HG02571 (cell line): ENCODE data around the gene CCR5.

Experiments
- ATAC-seq: cut with Tn5 transposase; IDR thresholded peaks from one replicate; pipeline ENCODE4 v1.9.1; 2021; ENCODE audit warnings: mild to moderate bottlenecking, moderate library complexity; ENCODE audit not compliant: unreplicated experiment

Gene CCR5

GRCh38 chr3:46406788-46407611 is 36.3 kb downstream of the CCR5 start, which contains the start of the genes CCR5AS and CCRL2:
Gene CCR5AS, minus strand, starts transcription at chr3:46407066.
Gene CCRL2, plus strand, starts transcription at chr3:46407259. Its CDS starts 821 bp downstream, at chr3:46408080.
- no peak for ATAC-seq

DNA sequence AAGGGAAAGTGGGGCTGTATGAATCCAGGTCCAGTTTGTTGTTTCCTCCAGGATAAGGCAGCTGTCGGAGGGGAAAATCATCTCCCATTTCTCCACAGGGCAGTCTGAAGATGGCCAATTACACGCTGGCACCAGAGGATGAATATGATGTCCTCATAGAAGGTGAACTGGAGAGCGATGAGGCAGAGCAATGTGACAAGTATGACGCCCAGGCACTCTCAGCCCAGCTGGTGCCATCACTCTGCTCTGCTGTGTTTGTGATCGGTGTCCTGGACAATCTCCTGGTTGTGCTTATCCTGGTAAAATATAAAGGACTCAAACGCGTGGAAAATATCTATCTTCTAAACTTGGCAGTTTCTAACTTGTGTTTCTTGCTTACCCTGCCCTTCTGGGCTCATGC is 37.2 kb downstream of the CCR5 start:
- no peak for ATAC-seq

DNA sequence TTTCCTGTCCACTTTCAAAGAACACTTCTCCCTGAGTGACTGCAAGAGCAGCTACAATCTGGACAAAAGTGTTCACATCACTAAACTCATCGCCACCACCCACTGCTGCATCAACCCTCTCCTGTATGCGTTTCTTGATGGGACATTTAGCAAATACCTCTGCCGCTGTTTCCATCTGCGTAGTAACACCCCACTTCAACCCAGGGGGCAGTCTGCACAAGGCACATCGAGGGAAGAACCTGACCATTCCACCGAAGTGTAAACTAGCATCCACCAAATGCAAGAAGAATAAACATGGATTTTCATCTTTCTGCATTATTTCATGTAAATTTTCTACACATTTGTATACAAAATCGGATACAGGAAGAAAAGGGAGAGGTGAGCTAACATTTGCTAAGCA is 38.1 kb downstream of the CCR5 start:
- ATAC-seq = no peak

DNA sequence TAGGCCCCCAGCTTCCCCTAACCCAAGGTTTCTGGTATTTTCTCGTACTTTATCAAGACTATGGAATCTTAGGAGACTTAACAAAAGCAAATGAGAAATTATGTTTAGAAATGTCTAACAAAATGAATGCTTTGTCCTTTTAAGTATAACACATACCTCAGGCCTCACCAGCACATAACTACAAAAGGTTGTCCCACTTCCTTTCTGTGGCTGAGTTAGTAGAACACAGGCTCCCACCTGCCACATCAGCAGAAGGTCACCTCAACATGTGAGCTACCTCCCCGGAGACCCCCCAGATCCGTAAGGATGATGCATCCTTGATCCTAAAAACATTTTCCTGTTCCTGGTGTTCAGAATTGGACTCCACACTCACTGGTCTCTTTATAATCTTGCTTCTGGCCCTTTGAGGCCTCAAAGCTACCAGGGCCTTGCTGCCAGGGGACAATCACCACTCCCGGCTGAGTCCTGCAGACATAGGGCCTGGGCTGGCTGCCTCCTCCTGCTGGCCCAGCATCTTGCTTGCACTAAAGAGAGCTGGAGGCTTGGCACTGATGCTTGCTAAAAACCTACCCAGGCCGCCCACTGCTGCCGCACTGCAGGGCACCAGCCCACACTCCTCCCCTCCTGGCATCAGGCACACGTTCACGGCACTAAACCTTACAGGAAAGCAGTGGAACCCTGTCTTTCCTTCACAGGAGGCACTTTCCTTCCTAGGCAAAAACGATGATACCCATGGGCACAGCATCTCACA is 39.2 kb downstream of the CCR5 start:
- no peak for ATAC-seq

DNA sequence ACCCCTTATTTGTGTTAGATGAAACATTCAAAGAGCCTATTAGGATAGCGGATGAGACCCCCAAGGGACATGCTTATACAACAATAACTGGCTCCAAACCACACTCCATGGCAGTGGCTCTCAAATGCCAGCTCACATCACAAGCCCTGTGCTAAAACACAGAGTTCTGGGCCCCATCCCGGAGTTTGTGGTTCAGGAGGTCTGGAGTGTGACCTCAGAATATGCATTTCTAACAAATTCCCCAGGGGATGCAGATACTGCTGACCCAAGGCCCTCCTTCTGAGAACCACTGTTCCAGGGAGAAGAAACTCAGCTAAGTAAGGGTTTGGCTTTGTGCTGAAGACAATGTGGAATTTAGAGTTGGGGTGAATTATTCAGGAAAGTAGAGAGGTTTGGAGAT is 39.9 kb downstream of the CCR5 start:
- ATAC-seq = no peak

DNA sequence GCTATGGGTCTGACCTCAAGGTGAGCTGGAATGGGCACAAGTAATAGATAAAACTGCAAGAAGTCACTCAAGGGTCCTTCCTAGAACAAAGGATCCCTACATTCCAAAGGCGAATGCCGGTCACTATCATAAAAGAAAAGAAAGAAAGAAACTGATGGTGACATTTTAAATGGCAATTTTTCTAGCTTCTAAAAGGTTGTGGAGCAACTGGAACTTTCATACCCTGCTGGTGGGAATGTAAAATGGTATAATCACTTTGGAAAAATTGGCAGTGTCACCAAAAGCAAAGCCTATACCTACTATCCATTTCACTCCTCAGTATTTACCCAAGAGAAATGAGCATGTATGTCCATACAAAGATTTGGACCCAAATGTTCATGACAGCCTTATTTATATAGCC is 40.5 kb downstream of the CCR5 start:
- ATAC-seq = no peak

- ATAC-seq = no peak
Observed at GRCh38 chr3:46412786-46413298, 42.1 kb downstream of the CCR5 start.

GRCh38 chr3:46413951-46414350 is 43.2 kb downstream of the CCR5 start:
- ATAC-seq = no peak

- no peak for ATAC-seq
Observed at GRCh38 chr3:46414739-46415138, 44.0 kb downstream of the CCR5 start.

- no peak for ATAC-seq
Observed at GRCh38 chr3:46416125-46416810, 45.5 kb downstream of the CCR5 start.

GRCh38 chr3:46416811-46417510 is 46.2 kb downstream of the CCR5 start:
- ATAC-seq = no peak

GRCh38 chr3:46417841-46418611 is 47.3 kb downstream of the CCR5 start:
- ATAC-seq = no peak

GRCh38 chr3:46419816-46420215 is 49.1 kb downstream of the CCR5 start:
- no peak for ATAC-seq

- no peak for ATAC-seq
Observed at GRCh38 chr3:46420931-46421330, 50.2 kb downstream of the CCR5 start.

DNA sequence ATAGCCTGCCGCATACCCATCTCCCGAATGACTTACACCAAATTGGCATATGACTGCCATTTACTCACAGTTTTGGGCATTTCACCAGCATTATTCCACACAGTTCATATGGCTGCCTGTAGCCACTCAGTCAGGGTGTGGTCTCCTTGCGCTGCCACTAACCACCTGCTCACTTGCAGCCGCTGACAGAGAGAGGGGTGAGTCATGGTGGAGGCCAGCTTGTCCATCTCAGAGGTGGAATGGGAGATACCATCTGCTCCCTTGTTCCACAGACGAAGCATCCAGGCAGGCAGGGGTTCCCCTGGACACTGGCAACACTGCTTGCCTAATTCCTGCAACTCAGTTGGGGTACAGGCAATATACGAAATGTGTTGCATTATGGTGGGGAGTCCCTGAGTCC is 51.9 kb downstream of the CCR5 start:
- ATAC-seq = no peak

DNA sequence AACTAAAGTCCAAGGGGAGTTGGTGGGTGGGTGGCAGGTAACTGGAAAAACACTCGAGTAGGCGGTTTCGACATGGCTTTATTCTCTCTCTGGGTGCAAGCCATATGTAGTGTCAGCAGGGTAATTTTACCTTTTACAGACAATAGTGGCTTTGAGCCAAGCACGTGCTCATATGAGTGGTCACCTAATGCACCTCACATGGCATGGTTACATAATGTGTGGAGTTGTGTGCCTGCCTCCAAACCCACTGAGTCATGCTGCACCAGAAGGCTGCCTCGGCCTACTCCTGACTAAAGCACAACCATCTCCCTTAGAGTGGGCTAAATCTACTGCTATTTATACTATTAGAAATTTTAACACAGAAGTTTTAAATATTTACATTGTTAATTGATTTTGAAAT is 52.8 kb downstream of the CCR5 start:
- no peak for ATAC-seq
